Mesenteric fat pad (tissue), 1 donor: Measurements from ENCODE around the gene ERGIC3. TPM values are rescaled to one million over a fixed set of nuclear protein-coding genes. Genes with fewer than 3 reads are reported as not detected.
"Not testable (repeated sequence)": the region's sequence is repeated elsewhere in the genome, so short reads cannot be mapped to it uniquely, and the experiment has no call there.

Experiments
- DNase-seq: peaks from one replicate; pipeline ENCODE4 v3.0.0-alpha.2; 2020; ENCODE audit warnings: low spot score
- total RNA-seq: library from RNA; stranded (reverse); fragmentation: NEBNext Ultra II Directional; extraction: Animal tissue kit (Norgen Biotek cat#: 25700); gene quantifications from one replicate; pipeline ENCODE4 v1.2.1, GENCODE V29; 2021
- donor health status: DM: yes; HTN: yes; CAD: no.

The ERGIC3 gene
- total RNA-seq, 1 donor from 2014 or later = 138 TPM

- DNase-seq = not testable (repeated sequence)
Observed at GRCh38 chr20:35517767-35518166, 24.1 kb upstream of the ERGIC3 start.

- DNase-seq = no peak
Observed at GRCh38 chr20:35518955-35519354, 22.9 kb upstream of the ERGIC3 start.

- no peak for DNase-seq
Observed at GRCh38 chr20:35523298-35523888, 18.5 kb upstream of the ERGIC3 start.

- no peak for DNase-seq
Observed at GRCh38 chr20:35525639-35526038, 16.2 kb upstream of the ERGIC3 start.

- DNase-seq = no peak
Observed at GRCh38 chr20:35527122-35527769, 14.6 kb upstream of the ERGIC3 start.

- no peak for DNase-seq
Observed at GRCh38 chr20:35529552-35529951, 12.3 kb upstream of the ERGIC3 start, which contains the start of gene C20orf173. C20orf173 (minus strand) TSS chr20:35529652; CDS start chr20:35529373, 279 bp downstream.

GRCh38 chr20:35539756-35540212 is 2.1 kb upstream of the ERGIC3 start:
- no peak for DNase-seq

GRCh38 chr20:35541118-35541782 is 628 bp upstream of the ERGIC3 start:
- DNase-seq = no peak

- no peak for DNase-seq
Observed at GRCh38 chr20:35542990-35543389, 1.1 kb downstream of the ERGIC3 start.

GRCh38 chr20:35544436-35544835 is 2.6 kb downstream of the ERGIC3 start:
- DNase-seq = no peak

- DNase-seq = not testable (repeated sequence)
Observed at GRCh38 chr20:35544941-35545340, 3.1 kb downstream of the ERGIC3 start.

- DNase-seq = no peak
Observed at GRCh38 chr20:35546127-35546526, 4.2 kb downstream of the ERGIC3 start.

- DNase-seq = no peak
Observed at GRCh38 chr20:35547329-35547728, 5.5 kb downstream of the ERGIC3 start.

GRCh38 chr20:35551503-35551902 is 9.6 kb downstream of the ERGIC3 start:
- no peak for DNase-seq

GRCh38 chr20:35552914-35553313 is 11.0 kb downstream of the ERGIC3 start:
- no peak for DNase-seq

- DNase-seq = not testable (repeated sequence)
Observed at GRCh38 chr20:35555461-35555860, 13.6 kb downstream of the ERGIC3 start.

GRCh38 chr20:35555951-35556645 is 14.2 kb downstream of the ERGIC3 start:
- DNase-seq = no peak

- DNase-seq = no peak
Observed at GRCh38 chr20:35556871-35557270, 15.0 kb downstream of the ERGIC3 start.

- no peak for DNase-seq
Observed at GRCh38 chr20:35558451-35558850, 16.6 kb downstream of the ERGIC3 start.

GRCh38 chr20:35559042-35559693 is 17.3 kb downstream of the ERGIC3 start:
- DNase-seq = peak; percentile 89

GRCh38 chr20:35560105-35560511 is 18.2 kb downstream of the ERGIC3 start:
- no peak for DNase-seq
